Caco-2 (cell line): ENCODE results near the gene PLAU. TPM values are rescaled to one million over a fixed set of nuclear protein-coding genes. Genes with fewer than 3 reads are reported as not detected.

ENCODE experiments used
- BruUV-seq: library from RNA; stranded (reverse); fragments of 400-500 nt; replicated peaks from 2 replicates; lab custom pipeline; 2021; lab: Mats Ljungman, UMichigan
- CTCF ChIA-PET: fragments of 300-600 bp; sonication (Branson Sonifier 250); formaldehyde crosslinking; loops from one replicate; lab custom pipeline; 2022; ENCODE audit warnings: antibody characterized with exemption; lab: Charles Lee
- POLR2A ChIA-PET: fragments of 300-600 bp; sonication (Branson Sonifier 250); formaldehyde crosslinking; loops from one replicate; lab custom pipeline; 2022; ENCODE audit warnings: antibody characterized with exemption; lab: Charles Lee
- DNase-seq, 2 experiments: peaks; one replicate each; pipeline versions ENCODE4 v3.0.0 to v3.0.0-alpha.2; 2020 to 2022
- H3K27me3 ChIP-seq: replicated peaks from 2 replicates; pipeline ENCODE4 v1.6.0; 2011; ENCODE audit warnings: low read length; ENCODE audit not compliant: control insufficient read depth, insufficient read depth
- H3K36me3 ChIP-seq: 2 replicates; pipeline ENCODE4 v1.5.1; 2011; ENCODE audit warnings: low read length; ENCODE audit not compliant: control insufficient read depth, insufficient read depth
- H3K4me1 ChIP-seq: fragments of 250-450 bp; sonication (Bioruptor Pico); 2 replicates; pipeline ENCODE4 v1.5.1; 2020; ENCODE audit warnings: mild to moderate bottlenecking
- H3K4me3 ChIP-seq: 2 replicates; pipeline ENCODE4 v1.5.1; 2011; ENCODE audit warnings: low read depth, mild to moderate bottlenecking, control low read depth, low read length
- H3K9me3 ChIP-seq: fragments of 250-450 bp; sonication (Bioruptor Pico); 2 replicates; pipeline ENCODE4 v1.5.1; 2020; ENCODE audit warnings: mild to moderate bottlenecking, moderate library complexity
- H3K27ac Mint-ChIP-seq: one replicate; pipeline ENCODE4 v1.8.0; 2022; ENCODE audit warnings: mixed read lengths; ENCODE audit not compliant: unreplicated experiment
- H3K27me3 Mint-ChIP-seq: one replicate; pipeline ENCODE4 v1.8.0; 2022; ENCODE audit warnings: mixed read lengths; ENCODE audit not compliant: insufficient read depth, unreplicated experiment
- H3K36me3 Mint-ChIP-seq: one replicate; pipeline ENCODE4 v1.8.0; 2022; ENCODE audit warnings: mild to moderate bottlenecking, mixed read lengths; ENCODE audit not compliant: insufficient read depth, unreplicated experiment
- H3K4me1 Mint-ChIP-seq: one replicate; pipeline ENCODE4 v1.8.0; 2022; ENCODE audit warnings: low read depth, mixed read lengths; ENCODE audit not compliant: unreplicated experiment
- H3K4me3 Mint-ChIP-seq: one replicate; pipeline ENCODE4 v1.8.0; 2022; ENCODE audit warnings: mild to moderate bottlenecking, moderate library complexity, mixed read lengths; ENCODE audit not compliant: unreplicated experiment
- H3K9me3 Mint-ChIP-seq: one replicate; pipeline ENCODE4 v1.8.0; 2022; ENCODE audit warnings: mixed read lengths; ENCODE audit not compliant: unreplicated experiment
- CTCF ChIP-seq, 2 experiments: fragments of 200-600 bp in 1 of 2; IDR thresholded peaks; 1 replicate in 1 of 2; 2 replicates in 1 of 2; pipeline versions ENCODE4 v1.5.1 to v1.8.0; 2011 to 2022; ENCODE audit warnings: antibody characterized with exemption in 1 of 2, control low read depth in 1 of 2, inconsistent platforms in 1 of 2, low read depth in 1 of 2, low read length in 1 of 2, mild to moderate bottlenecking in 1 of 2, moderate library complexity in 1 of 2; ENCODE audit not compliant: insufficient read depth in 1 of 2, severe bottlenecking in 1 of 2, unreplicated experiment in 1 of 2
- intact Hi-C: fragments of 100-400 bp; cut with micrococcal nuclease; formaldehyde crosslinking; loops from one replicate; pipeline ENCODE4 v1.10.0; 2022; ENCODE audit not compliant: unreplicated experiment
- total RNA-seq: library from RNA; stranded (reverse); gene quantifications from 2 replicates; pipeline ENCODE4 v1.2.3, GENCODE V29; 2022

Gene PLAU
- total RNA-seq, 1 experiment from 2014 or later = 1.2 TPM

DNA sequence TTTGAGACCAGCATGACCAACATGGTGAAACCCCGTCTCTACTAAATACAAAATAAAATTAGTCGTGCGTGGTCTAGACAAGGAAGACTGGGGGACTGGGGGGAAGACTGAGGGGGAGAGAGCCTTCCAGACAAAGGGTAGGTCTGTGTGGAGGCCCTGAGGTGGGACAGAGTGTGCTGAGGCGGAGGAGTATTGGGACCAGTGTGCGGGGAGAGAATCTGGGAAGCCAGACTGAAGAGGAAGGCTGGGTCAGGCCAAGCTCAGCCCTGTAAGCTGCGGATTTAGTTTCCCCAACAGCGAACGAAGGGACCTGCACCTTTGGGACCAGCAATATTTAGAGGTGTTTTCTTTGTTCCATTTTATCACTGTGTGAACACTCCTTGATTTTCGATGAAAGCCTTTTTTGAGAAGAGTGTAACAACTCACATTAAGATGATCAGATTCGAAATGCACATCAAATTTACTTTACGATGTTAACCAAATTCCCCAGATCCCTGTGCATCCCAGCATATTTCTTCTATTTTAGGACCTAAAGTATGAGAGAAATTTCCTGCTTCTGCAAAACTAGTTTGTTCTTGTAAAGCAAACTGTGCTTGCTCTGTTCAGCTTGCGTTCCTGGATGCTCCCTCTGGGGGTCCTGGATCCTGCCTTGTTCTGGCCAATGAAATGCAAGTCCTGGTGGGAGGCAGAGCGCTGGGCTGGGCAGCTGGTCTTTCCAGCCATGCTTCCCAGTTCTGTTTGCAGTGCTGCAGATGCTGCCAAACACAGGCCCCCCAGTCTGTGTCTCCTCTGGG lies 39.4 kb downstream of the PLAU start:
- no peaks in the 10 kb centered on the region for H3K9me3 ChIP-seq
- H3K36me3 ChIP-seq = no peaks in the 10 kb centered on the region
- Mint-ChIP-seq H3K27me3 (no peaks in the 10 kb centered on the region), H3K4me3 (no peak overlapping the region), H3K4me1 (no peaks in the 10 kb centered on the region), H3K9me3 (no peaks in the 10 kb centered on the region), H3K36me3 (no peaks in the 10 kb centered on the region), H3K27ac (no peak overlapping the region)
- ChIA-PET CTCF (no interaction called here), POLR2A (no interaction called here)
- TF ChIP-seq CTCF (IDR thresholded peaks at IDR 0.05; ENCODE audit: insufficient read depth in 1 of 2, low read depth in 1 of 2, low read length in 1 of 2, severe bottlenecking in 1 of 2, unreplicated experiment in 1 of 2) = no peak
- H3K4me1 ChIP-seq = no peaks in the 10 kb centered on the region
- BruUV-seq = no TSS peak
- H3K4me3 ChIP-seq = no peak overlapping the region
- no peaks in the 10 kb centered on the region for H3K27me3 ChIP-seq
- intact Hi-C loops = no loop called here
- no peak for DNase-seq

GRCh38 chr10:73953665-73954064 lies 42.7 kb downstream of the PLAU start:
- no peaks in the 10 kb centered on the region for H3K36me3 Mint-ChIP-seq
- H3K27me3 Mint-ChIP-seq = no peaks in the 10 kb centered on the region
- ChIA-PET POLR2A (interaction anchor here (0.5 kb wide), 1 partner anchor 49 kb away, joined by 4 read pairs; no protein-coding TSS in a partner anchor), CTCF (interaction anchor here (1.1 kb wide), 1 partner anchor 10 kb away, joined by 4 read pairs; no protein-coding TSS in a partner anchor)
- intact Hi-C loops = no loop called here
- H3K4me3 Mint-ChIP-seq = no peak overlapping the region
- Histone ChIP-seq H3K9me3 (no peaks in the 10 kb centered on the region), H3K4me1 (no peaks in the 10 kb centered on the region; the same call in 1 of the 2 replicates), H3K27me3 (no peaks in the 10 kb centered on the region), H3K4me3 (no peak overlapping the region), H3K36me3 (no peaks in the 10 kb centered on the region)
- H3K4me1 Mint-ChIP-seq = no peaks in the 10 kb centered on the region
- H3K27ac Mint-ChIP-seq = no peak overlapping the region
- no peaks in the 10 kb centered on the region for H3K9me3 Mint-ChIP-seq
- DNase-seq = no peak
- TF ChIP-seq CTCF (IDR thresholded peaks at IDR 0.05; ENCODE audit: insufficient read depth in 1 of 2, low read depth in 1 of 2, low read length in 1 of 2, severe bottlenecking in 1 of 2, unreplicated experiment in 1 of 2) = no peak
- no TSS peak for BruUV-seq

GRCh38 chr10:73954737-73955136 lies 43.8 kb downstream of the PLAU start:
- H3K4me1 ChIP-seq = no peaks in the 10 kb centered on the region; the same call in 1 of the 2 replicates
- no peak for TF ChIP-seq CTCF (IDR thresholded peaks at IDR 0.05; ENCODE audit: insufficient read depth in 1 of 2, low read depth in 1 of 2, low read length in 1 of 2, severe bottlenecking in 1 of 2, unreplicated experiment in 1 of 2)
- no peak for DNase-seq
- Mint-ChIP-seq H3K27me3 (no peaks in the 10 kb centered on the region), H3K4me1 (no peaks in the 10 kb centered on the region), H3K27ac (no peak overlapping the region), H3K4me3 (no peak overlapping the region), H3K36me3 (no peaks in the 10 kb centered on the region), H3K9me3 (no peaks in the 10 kb centered on the region)
- no peaks in the 10 kb centered on the region for H3K36me3 ChIP-seq
- ChIA-PET CTCF (no interaction called here), POLR2A (no interaction called here)
- no peak overlapping the region for H3K4me3 ChIP-seq
- no TSS peak for BruUV-seq
- intact Hi-C loops = no loop called here
- H3K27me3 ChIP-seq = no peaks in the 10 kb centered on the region
- no peaks in the 10 kb centered on the region for H3K9me3 ChIP-seq
